ENCODE measurements around the gene CRYBA2.

CRYBA2 gene

GRCh38 chr2:218993345-218994315 is at the start of gene CRYBA2:
TSS of gene CRYBA2 (minus strand) at chr2:218993422. CDS start at chr2:218993176, 246 bp downstream.
- DNase-seq (ENCODE audit: low spot score) = no peak

- DNase-seq (ENCODE audit: low spot score) = no peak
Observed at GRCh38 chr2:219042750-219043149, 49.5 kb upstream of the CRYBA2 start.

GRCh38 chr2:219042157-219042556 is 48.9 kb upstream of the CRYBA2 start:
- DNase-seq (ENCODE audit: low spot score) = no peak

GRCh38 chr2:219041252-219041651 is 48.0 kb upstream of the CRYBA2 start, which contains the start of gene CFAP65:
TSS of gene CFAP65 (minus strand) at chr2:219041516. CDS start at chr2:219039048, 2,468 bp downstream.
- DNase-seq (ENCODE audit: low spot score) = peak; percentile 63

- no peak for DNase-seq (ENCODE audit: low spot score)
Observed at GRCh38 chr2:219038600-219038999, 45.4 kb upstream of the CRYBA2 start.

GRCh38 chr2:219037783-219038499 is 44.7 kb upstream of the CRYBA2 start:
- no peak for DNase-seq (ENCODE audit: low spot score)

GRCh38 chr2:219035942-219036341 is 42.7 kb upstream of the CRYBA2 start:
- DNase-seq (ENCODE audit: low spot score) = no peak

GRCh38 chr2:219034823-219035222 is 41.6 kb upstream of the CRYBA2 start:
- no peak for DNase-seq (ENCODE audit: low spot score)

- DNase-seq (ENCODE audit: low spot score) = no peak
Observed at GRCh38 chr2:219032051-219032745, 39.0 kb upstream of the CRYBA2 start.

GRCh38 chr2:219031005-219031738 is 38.0 kb upstream of the CRYBA2 start:
- no peak for DNase-seq (ENCODE audit: low spot score)

- no peak for DNase-seq (ENCODE audit: low spot score)
Observed at GRCh38 chr2:219030177-219030940, 37.1 kb upstream of the CRYBA2 start.

- peak; percentile 87 for DNase-seq (ENCODE audit: low spot score)
Observed at GRCh38 chr2:219029829-219030165, 36.6 kb upstream of the CRYBA2 start.

- no peak for DNase-seq (ENCODE audit: low spot score)
Observed at GRCh38 chr2:219028996-219029828, 36.0 kb upstream of the CRYBA2 start.

- DNase-seq (ENCODE audit: low spot score) = no peak
Observed at GRCh38 chr2:219028141-219028540, 34.9 kb upstream of the CRYBA2 start.

GRCh38 chr2:219027511-219028055 is 34.4 kb upstream of the CRYBA2 start:
- DNase-seq (ENCODE audit: low spot score) = no peak

- DNase-seq (ENCODE audit: low spot score) = no peak
Observed at GRCh38 chr2:219026946-219027345, 33.7 kb upstream of the CRYBA2 start.

GRCh38 chr2:219025637-219026585 is 32.7 kb upstream of the CRYBA2 start:
- DNase-seq (ENCODE audit: low spot score) = no peak

- DNase-seq (ENCODE audit: low spot score) = no peak
Observed at GRCh38 chr2:219024059-219024458, 30.8 kb upstream of the CRYBA2 start.
